RWPE1 (cell line): ENCODE data around the gene HK2.
A peak's percentile ranks its signal among the peaks of the same experiment; 100 is the strongest.

Experiments used
- CTCF ChIA-PET: fragments of 350-600 bp; sonication (Branson Sonifier 250); formaldehyde crosslinking; extraction: SDS; loops from one replicate; lab custom pipeline; 2021; lab: Yijun Ruan, JAX
- POLR2A ChIA-PET: fragments of 400-600 bp; formaldehyde crosslinking; extraction: SDS; loops from one replicate; lab custom pipeline; 2020; ENCODE audit warnings: antibody characterized with exemption; ENCODE audit not compliant: low non-redundant PET; lab: Yijun Ruan, JAX
- DNase-seq: peaks from one replicate; pipeline ENCODE4 v3.0.0; 2012; ENCODE audit warnings: low spot score
- H3K27ac ChIP-seq: fragments of 450-650 bp; 2 replicates; pipeline ENCODE4 v1.5.1; 2017
- TF ChIP-seq, protein P1 (sequence below): fragments of 450-650 bp; conservative IDR thresholded peaks from 2 replicates; pipeline ENCODE4 v1.5.1; 2017; ENCODE audit warnings: low read depth, mild to moderate bottlenecking

The HK2 gene

DNA sequence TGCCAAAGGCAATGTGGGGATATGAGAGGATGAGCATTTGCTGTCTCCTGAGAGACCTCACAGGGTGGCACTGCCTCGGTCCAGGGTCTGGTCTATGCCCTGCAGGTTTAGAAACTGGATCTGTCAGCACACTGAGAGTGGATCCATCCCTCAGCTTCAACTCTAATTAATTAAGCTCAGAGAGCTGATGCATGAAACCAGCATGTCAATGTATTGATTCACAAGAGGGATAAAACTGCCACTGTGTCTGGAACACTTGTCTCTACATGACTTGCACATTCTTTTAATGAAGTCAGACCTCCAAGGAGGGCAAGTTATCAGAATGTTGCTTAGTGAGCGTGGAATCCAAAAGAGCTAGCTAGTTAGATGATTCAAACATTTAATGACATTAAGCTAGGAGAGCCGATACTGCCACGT, 102.1 kb downstream of the HK2 start:
- POLR2A ChIA-PET, result no interaction called here
- TF ChIP-seq, protein P1, sequence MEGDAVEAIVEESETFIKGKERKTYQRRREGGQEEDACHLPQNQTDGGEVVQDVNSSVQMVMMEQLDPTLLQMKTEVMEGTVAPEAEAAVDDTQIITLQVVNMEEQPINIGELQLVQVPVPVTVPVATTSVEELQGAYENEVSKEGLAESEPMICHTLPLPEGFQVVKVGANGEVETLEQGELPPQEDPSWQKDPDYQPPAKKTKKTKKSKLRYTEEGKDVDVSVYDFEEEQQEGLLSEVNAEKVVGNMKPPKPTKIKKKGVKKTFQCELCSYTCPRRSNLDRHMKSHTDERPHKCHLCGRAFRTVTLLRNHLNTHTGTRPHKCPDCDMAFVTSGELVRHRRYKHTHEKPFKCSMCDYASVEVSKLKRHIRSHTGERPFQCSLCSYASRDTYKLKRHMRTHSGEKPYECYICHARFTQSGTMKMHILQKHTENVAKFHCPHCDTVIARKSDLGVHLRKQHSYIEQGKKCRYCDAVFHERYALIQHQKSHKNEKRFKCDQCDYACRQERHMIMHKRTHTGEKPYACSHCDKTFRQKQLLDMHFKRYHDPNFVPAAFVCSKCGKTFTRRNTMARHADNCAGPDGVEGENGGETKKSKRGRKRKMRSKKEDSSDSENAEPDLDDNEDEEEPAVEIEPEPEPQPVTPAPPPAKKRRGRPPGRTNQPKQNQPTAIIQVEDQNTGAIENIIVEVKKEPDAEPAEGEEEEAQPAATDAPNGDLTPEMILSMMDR, result no peak
- DNase-seq, result peak; percentile 79
- no peak overlapping the region for H3K27ac ChIP-seq
- CTCF ChIA-PET, result interaction anchor here (0.6 to 0.8 kb wide), 4 partner anchors 16 to 244 kb away, joined by 3 to 4 read pairs (median 4); no protein-coding TSS in a partner anchor

DNA sequence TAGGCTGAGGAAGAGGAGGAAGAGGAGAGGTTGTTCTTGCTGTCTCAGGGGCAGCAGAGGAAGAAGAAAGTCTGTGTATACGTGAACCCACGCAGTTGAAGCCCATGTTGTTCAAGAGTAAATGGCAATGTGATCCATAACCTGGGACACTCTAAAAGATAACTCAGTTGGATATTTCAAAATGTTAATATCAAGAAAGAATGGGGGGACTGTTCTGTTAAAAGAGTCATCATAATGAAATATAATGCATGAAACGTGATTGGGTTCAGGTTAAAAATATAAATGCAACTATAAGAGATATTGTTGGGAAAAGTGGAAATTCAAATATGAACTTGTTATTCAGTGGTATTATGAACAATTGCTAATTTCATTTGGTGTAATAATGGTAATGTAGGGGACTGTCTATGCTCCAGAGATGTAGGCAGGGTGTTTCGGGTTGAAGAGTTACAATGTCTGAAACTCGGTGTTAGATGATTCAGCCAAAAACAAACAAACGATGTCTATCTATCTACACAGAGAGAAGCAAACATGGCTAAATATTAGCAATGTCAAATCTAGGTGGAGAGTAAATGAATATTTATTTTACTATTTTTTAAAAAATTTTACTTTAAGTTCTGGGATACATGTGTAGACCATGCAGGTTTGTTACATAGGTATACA, 103.4 kb downstream of the HK2 start:
- TF ChIP-seq, protein P1, result no peak
- H3K27ac ChIP-seq, result no peak overlapping the region
- ChIA-PET POLR2A (no interaction called here), CTCF (no interaction called here)
- no peak for DNase-seq

DNA sequence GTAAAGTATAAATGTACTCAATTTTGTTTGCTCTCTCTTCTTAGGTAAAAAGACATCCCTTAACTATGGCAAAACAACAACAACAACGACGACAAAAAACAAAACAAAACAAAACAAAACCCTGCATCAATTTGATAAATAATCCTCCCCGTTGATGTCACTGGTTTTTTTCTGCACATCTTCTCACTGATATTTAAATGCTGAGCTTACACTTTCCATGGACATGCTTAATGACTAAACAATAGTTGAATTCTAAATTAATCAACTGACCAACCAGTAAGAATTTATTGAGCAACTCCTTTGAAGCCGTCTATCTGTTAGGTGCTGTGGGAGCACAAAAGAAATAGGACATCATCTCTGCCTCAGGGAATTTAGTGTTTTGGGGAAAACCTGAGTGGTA, 104.3 kb downstream of the HK2 start:
- TF ChIP-seq, protein P1, result no peak
- H3K27ac ChIP-seq, result no peak overlapping the region
- POLR2A ChIA-PET, result no interaction called here
- DNase-seq, result no peak
- CTCF ChIA-PET, result no interaction called here

DNA sequence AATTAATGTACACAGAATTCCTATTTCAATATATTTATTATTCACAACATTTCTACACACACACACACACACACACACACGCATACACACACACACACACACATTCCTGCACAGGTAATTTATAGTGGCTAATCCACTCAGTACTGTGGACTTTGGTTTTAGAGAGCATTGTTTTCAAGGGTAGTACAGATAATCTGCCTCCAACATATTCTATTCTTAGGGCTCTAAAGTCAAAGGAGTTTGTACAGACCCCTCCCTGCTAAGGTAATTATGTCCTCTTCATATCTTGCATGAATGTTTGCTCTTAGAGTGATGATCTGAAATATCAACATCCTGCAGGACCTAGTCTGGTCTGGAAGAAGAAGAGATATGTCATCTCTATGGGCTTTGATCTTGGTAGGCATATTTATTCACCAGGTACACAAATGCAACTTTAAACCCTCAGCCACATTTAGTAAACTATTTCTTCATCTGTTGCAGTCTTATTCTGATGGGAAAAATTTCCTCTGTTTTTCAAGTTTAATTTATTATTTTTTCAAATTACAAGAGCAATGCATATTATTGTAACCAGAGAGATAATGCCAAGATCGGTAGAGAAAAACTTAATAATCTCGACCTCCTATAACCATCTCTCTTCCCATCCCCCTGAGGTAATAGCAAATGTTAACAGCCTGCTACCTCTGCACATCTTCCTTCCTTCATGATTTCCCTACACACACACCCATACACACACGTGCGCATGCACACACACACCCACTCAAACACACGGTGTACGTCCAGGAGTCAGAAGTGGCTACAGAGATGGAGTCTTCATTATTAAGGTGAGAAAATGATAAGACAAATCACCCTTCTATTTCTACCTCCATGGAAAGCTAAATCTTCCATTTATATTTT, 106.2 kb downstream of the HK2 start:
- CTCF ChIA-PET, result no interaction called here
- no peak overlapping the region for H3K27ac ChIP-seq
- DNase-seq, result no peak
- TF ChIP-seq, protein P1, result no peak
- POLR2A ChIA-PET, result no interaction called here

DNA sequence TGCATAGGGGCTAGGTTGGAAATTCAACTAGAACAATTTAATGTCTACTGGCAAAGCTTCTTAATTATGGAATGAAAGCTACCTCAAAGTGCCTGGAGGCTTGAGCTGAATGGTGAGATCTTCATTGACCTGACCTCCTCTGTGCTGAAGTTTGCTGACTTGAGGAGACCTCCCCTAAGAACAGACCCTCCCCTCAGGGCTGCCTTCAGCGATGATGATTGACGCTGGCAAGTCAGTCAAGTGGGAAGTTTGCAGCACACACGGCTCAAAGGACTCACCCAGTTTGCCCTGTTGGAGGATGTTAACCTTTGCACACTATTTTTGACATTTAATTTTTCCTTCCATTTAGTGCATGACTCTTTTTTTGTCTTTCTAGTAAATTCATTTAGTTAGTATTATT, 107.4 kb downstream of the HK2 start:
- ChIA-PET CTCF (no interaction called here), POLR2A (no interaction called here)
- no peak overlapping the region for H3K27ac ChIP-seq
- no peak for DNase-seq
- TF ChIP-seq, protein P1, result no peak

DNA sequence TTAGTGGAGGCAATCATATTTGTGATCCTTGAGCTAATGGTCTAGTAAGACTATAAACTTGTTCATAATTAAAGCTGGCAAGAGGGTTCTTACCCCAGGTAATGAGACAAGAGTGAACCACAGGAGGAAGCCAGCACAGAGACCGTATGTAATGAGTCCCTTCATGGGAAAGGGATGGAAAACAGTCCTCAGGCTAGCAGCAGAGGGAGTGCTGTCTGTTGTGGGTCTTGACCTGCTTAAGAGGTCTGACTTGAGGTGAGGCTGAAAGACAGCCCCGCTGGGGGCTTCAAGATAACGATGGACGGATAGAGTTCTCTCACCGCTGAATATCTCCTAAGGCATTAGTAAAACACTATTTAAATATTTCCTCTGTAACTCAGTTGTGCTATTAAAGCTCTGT, 108.3 kb downstream of the HK2 start:
- ChIA-PET CTCF (interaction anchor here (0.6 to 1.3 kb wide), 2 partner anchors 8 to 732 kb away, joined by 3 to 6 read pairs; no protein-coding TSS in a partner anchor), POLR2A (no interaction called here)
- DNase-seq, result no peak
- TF ChIP-seq, protein P1, result no peak
- H3K27ac ChIP-seq, result no peak overlapping the region
